GM23338 (cell line): ENCODE data around the gene INPP4B. TPM values are rescaled to one million over a fixed set of nuclear protein-coding genes. Genes with fewer than 3 reads are reported as not detected.

Experiments used
- ATAC-seq: fragments of 200-7000 bp; cut with Tn5 transposase; 3 replicates; pipeline ENCODE4 v1.9.1; 2020
- DNase-seq: peaks from one replicate; pipeline ENCODE4 v3.0.0-alpha.2; 2015; ENCODE audit warnings: low spot score
- H2AFZ ChIP-seq: fragments of 200-600 bp; sonication (generic); 2 replicates; pipeline ENCODE4 v1.8.0; 2016; ENCODE audit warnings: antibody characterized with exemption, mild to moderate bottlenecking, moderate library complexity
- H3F3A ChIP-seq: fragments of 200-600 bp; sonication (generic); replicated peaks from 2 replicates; pipeline ENCODE4 v1.8.0; 2017; ENCODE audit warnings: antibody characterized with exemption, mixed run types, low read depth
- H3K27ac ChIP-seq: fragments of 200-600 bp; sonication (generic); 2 replicates; pipeline ENCODE4 v1.6.1; 2016; ENCODE audit warnings: low read depth
- H3K27me3 ChIP-seq: fragments of 200-600 bp; sonication (generic); 2 replicates; pipeline ENCODE4 v1.8.0; 2016; ENCODE audit warnings: mild to moderate bottlenecking, mixed run types, moderate library complexity; ENCODE audit not compliant: insufficient read depth
- H3K36me3 ChIP-seq: fragments of 200-600 bp; sonication (generic); 2 replicates; pipeline ENCODE4 v1.8.0; 2016; ENCODE audit warnings: mild to moderate bottlenecking; ENCODE audit not compliant: insufficient read depth
- H3K4me1 ChIP-seq: fragments of 200-600 bp; sonication (generic); 2 replicates; pipeline ENCODE4 v1.8.0; 2016; ENCODE audit warnings: mild to moderate bottlenecking, moderate library complexity; ENCODE audit not compliant: insufficient read depth
- H3K4me2 ChIP-seq: fragments of 200-600 bp; sonication (generic); 2 replicates; pipeline ENCODE4 v1.7.1; 2017; ENCODE audit warnings: mixed run types
- H3K4me3 ChIP-seq: fragments of 200-600 bp; sonication (generic); 2 replicates; pipeline ENCODE4 v1.6.1; 2016; ENCODE audit warnings: mixed run types
- H3K79me2 ChIP-seq: fragments of 200-600 bp; sonication (generic); replicated peaks from 2 replicates; pipeline ENCODE4 v1.8.0; 2017; ENCODE audit warnings: mild to moderate bottlenecking; ENCODE audit not compliant: insufficient read depth
- H3K9me2 ChIP-seq: fragments of 200-600 bp; sonication (generic); 2 replicates; pipeline ENCODE4 v1.8.0; 2017; ENCODE audit not compliant: insufficient read depth
- H4K20me1 ChIP-seq: fragments of 200-600 bp; sonication (generic); replicated peaks from 2 replicates; pipeline ENCODE4 v1.8.0; 2017; ENCODE audit warnings: mild to moderate bottlenecking; ENCODE audit not compliant: insufficient read depth
- H3K27ac Mint-ChIP-seq: 2 replicates; pipeline ENCODE4 v1.8.0; 2020; ENCODE audit warnings: inconsistent platforms, mild to moderate bottlenecking, moderate library complexity, mixed read lengths
- H3K27me3 Mint-ChIP-seq: 3 replicates; pipeline ENCODE4 v1.8.0; 2022; ENCODE audit warnings: low read depth, mild to moderate bottlenecking, moderate library complexity, mixed read lengths, inconsistent platforms; ENCODE audit not compliant: insufficient read depth, poor library complexity
- H3K36me3 Mint-ChIP-seq: 3 replicates; pipeline ENCODE4 v1.8.0; 2021; ENCODE audit warnings: low read depth, mild to moderate bottlenecking, inconsistent platforms, moderate library complexity, mixed read lengths
- H3K4me1 Mint-ChIP-seq: 3 replicates; pipeline ENCODE4 v1.8.0; 2020; ENCODE audit warnings: mild to moderate bottlenecking, inconsistent platforms, mixed read lengths
- H3K4me3 Mint-ChIP-seq: 3 replicates; pipeline ENCODE4 v1.8.0; 2021; ENCODE audit warnings: moderate library complexity, mild to moderate bottlenecking, inconsistent platforms, mixed read lengths
- H3K9me3 Mint-ChIP-seq: 3 replicates; pipeline ENCODE4 v1.8.0; 2020; ENCODE audit warnings: moderate library complexity, mild to moderate bottlenecking, inconsistent platforms, mixed read lengths
- CREB1 ChIP-seq: fragments of 250-450 bp; sonication (Bioruptor Pico); IDR thresholded peaks from 2 replicates; pipeline ENCODE4 v1.5.0; 2020; ENCODE audit warnings: low read depth, mild to moderate bottlenecking, moderate library complexity
- EZH2 ChIP-seq: fragments of 200-600 bp; sonication (generic); IDR thresholded peaks from one replicate; pipeline ENCODE4 v1.8.0; 2017; ENCODE audit warnings: antibody characterized with exemption, mild to moderate bottlenecking, low read depth; ENCODE audit not compliant: unreplicated experiment
- JUNB ChIP-seq: IDR thresholded peaks from one replicate; pipeline ENCODE4 v1.6.1; 2016; ENCODE audit warnings: antibody characterized with exemption; ENCODE audit not compliant: unreplicated experiment
- POLR2AphosphoS5 ChIP-seq: IDR thresholded peaks from 2 replicates; pipeline ENCODE4 v1.6.1; 2016; ENCODE audit warnings: antibody characterized with exemption, low read depth
- STAT1 ChIP-seq: IDR thresholded peaks from one replicate; pipeline ENCODE4 v1.6.1; 2016; ENCODE audit warnings: antibody characterized with exemption; ENCODE audit not compliant: unreplicated experiment
- ZNF462 ChIP-seq: fragments of 250-450 bp; sonication (Bioruptor Pico); IDR thresholded peaks from 2 replicates; pipeline ENCODE4 v1.5.0; 2020; ENCODE audit warnings: mild to moderate bottlenecking, moderate library complexity
- polyA plus RNA-seq: library from polyadenylated mRNA; unstranded; fragments of >200 nt; fragmentation: Nextera tagmentation; extraction: Ambion mirVana; gene quantifications from 2 replicates; pipeline ENCODE4 v1.2.1, GENCODE V29; 2016
- total RNA-seq: library from RNA; depleted of rRNA; stranded (reverse); fragments of >200 nt; shearing (Covaris generic); gene quantifications from 2 replicates; pipeline ENCODE4 v1.2.3, GENCODE V29; 2014
- TF ChIP-seq, protein P1 (sequence below), 2 experiments: fragments of 200-600 bp in 1 of 2; sonication (generic) in 1 of 2; conservative IDR thresholded peaks; 2 replicates each; pipeline versions ENCODE4 v1.5.1 to v1.6.1; 2016 to 2017; ENCODE audit warnings: antibody characterized with exemption in 2 of 2, low read depth in 2 of 2, mild to moderate bottlenecking in 2 of 2, moderate library complexity in 1 of 2
- TF ChIP-seq, protein P2 (sequence below): IDR thresholded peaks from one replicate; pipeline ENCODE4 v1.6.1; 2018; ENCODE audit warnings: antibody characterized with exemption; ENCODE audit not compliant: unreplicated experiment
- TF ChIP-seq, protein P3 (sequence below): IDR thresholded peaks from 2 replicates; pipeline ENCODE4 v1.6.1; 2016; ENCODE audit warnings: antibody characterized with exemption

The INPP4B gene
- total and polyA plus RNA-seq, 2 experiments from 2014 or later, result 0.11 to 0.14 TPM

GRCh38 chr4:142781114-142781513 is 65.0 kb downstream of the INPP4B start (continued):
- TF ChIP-seq ZNF462 (no peak), EZH2 (no peak), POLR2AphosphoS5 (no peak)

- Mint-ChIP-seq H3K9me3 (no peaks in the 10 kb centered on the region), H3K27me3 (no peaks in the 10 kb centered on the region), H3K36me3 (no peaks in the 10 kb centered on the region), H3K4me3 (no peak overlapping the region), H3K4me1 (no peaks in the 10 kb centered on the region), H3K27ac (no peak overlapping the region)
- Histone ChIP-seq H3K27me3 (no peaks in the 10 kb centered on the region), H3F3A (no peaks in the 10 kb centered on the region), H3K4me1 (no peaks in the 10 kb centered on the region), H3K4me2 (no peak overlapping the region), H3K4me3 (no peak overlapping the region), H2AFZ (no peak overlapping the region), H3K27ac (no peak overlapping the region), H3K36me3 (no peaks in the 10 kb centered on the region), H3K9me2 (no peaks in the 10 kb centered on the region), H3K79me2 (no peaks in the 10 kb centered on the region), H4K20me1 (no peaks in the 10 kb centered on the region)
- DNase-seq (no peak), ATAC-seq (no peak)
- TF ChIP-seq STAT1 (no peak), POLR2AphosphoS5 (no peak), JUNB (no peak), CREB1 (CRISPR knock-in tag) (no peak)
- TF ChIP-seq, protein P1, sequence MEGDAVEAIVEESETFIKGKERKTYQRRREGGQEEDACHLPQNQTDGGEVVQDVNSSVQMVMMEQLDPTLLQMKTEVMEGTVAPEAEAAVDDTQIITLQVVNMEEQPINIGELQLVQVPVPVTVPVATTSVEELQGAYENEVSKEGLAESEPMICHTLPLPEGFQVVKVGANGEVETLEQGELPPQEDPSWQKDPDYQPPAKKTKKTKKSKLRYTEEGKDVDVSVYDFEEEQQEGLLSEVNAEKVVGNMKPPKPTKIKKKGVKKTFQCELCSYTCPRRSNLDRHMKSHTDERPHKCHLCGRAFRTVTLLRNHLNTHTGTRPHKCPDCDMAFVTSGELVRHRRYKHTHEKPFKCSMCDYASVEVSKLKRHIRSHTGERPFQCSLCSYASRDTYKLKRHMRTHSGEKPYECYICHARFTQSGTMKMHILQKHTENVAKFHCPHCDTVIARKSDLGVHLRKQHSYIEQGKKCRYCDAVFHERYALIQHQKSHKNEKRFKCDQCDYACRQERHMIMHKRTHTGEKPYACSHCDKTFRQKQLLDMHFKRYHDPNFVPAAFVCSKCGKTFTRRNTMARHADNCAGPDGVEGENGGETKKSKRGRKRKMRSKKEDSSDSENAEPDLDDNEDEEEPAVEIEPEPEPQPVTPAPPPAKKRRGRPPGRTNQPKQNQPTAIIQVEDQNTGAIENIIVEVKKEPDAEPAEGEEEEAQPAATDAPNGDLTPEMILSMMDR (conservative IDR thresholded peaks at IDR 0.05; ENCODE audit: low read depth in 2 of 2), result no peak
- TF ChIP-seq, protein P2, sequence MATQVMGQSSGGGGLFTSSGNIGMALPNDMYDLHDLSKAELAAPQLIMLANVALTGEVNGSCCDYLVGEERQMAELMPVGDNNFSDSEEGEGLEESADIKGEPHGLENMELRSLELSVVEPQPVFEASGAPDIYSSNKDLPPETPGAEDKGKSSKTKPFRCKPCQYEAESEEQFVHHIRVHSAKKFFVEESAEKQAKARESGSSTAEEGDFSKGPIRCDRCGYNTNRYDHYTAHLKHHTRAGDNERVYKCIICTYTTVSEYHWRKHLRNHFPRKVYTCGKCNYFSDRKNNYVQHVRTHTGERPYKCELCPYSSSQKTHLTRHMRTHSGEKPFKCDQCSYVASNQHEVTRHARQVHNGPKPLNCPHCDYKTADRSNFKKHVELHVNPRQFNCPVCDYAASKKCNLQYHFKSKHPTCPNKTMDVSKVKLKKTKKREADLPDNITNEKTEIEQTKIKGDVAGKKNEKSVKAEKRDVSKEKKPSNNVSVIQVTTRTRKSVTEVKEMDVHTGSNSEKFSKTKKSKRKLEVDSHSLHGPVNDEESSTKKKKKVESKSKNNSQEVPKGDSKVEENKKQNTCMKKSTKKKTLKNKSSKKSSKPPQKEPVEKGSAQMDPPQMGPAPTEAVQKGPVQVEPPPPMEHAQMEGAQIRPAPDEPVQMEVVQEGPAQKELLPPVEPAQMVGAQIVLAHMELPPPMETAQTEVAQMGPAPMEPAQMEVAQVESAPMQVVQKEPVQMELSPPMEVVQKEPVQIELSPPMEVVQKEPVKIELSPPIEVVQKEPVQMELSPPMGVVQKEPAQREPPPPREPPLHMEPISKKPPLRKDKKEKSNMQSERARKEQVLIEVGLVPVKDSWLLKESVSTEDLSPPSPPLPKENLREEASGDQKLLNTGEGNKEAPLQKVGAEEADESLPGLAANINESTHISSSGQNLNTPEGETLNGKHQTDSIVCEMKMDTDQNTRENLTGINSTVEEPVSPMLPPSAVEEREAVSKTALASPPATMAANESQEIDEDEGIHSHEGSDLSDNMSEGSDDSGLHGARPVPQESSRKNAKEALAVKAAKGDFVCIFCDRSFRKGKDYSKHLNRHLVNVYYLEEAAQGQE, result no peak
- TF ChIP-seq, protein P3, sequence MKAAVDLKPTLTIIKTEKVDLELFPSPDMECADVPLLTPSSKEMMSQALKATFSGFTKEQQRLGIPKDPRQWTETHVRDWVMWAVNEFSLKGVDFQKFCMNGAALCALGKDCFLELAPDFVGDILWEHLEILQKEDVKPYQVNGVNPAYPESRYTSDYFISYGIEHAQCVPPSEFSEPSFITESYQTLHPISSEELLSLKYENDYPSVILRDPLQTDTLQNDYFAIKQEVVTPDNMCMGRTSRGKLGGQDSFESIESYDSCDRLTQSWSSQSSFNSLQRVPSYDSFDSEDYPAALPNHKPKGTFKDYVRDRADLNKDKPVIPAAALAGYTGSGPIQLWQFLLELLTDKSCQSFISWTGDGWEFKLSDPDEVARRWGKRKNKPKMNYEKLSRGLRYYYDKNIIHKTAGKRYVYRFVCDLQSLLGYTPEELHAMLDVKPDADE, result no peak
These were observed 67.2 kb downstream of the INPP4B start for GRCh38 chr4:142778900-142779299.
